GM12801 (cell line): Measurements from ENCODE around the gene FBXW5.

Experiments used
- TF ChIP-seq, protein P1 (sequence below): IDR thresholded peaks from one replicate; pipeline ENCODE4 v1.5.1; 2011; ENCODE audit warnings: control low read depth; ENCODE audit not compliant: insufficient read length; ENCODE audit errors: extremely low read depth

The FBXW5 gene

DNA sequence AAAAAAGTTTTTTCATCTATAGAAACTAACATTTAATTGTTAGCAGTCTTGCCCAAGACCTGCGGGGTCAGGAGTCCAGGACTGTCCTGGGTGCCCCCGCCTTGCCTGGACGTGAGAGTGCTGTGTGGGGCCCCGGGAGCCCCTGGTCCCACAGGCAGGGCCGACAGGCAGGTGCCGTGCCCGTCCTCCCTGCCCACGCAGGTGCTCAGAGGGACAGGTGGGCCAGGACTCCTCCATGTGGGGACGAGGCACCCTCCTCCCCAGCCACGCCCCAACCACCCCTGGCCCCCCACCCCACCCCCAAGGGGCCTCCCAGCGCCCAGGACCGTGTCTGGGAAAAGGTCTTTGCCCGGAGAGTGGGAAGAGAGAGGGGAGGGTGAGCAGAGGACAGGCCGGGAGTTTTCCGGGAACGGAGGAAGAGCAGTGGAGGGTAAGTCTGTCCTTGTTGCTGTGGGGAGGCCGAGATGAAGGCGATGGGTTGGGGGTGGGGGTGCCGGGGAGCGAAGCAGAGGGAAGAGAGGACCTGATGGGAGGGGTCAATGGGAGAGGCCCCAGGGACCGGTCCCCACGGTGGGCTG is 4.8 kb upstream of the FBXW5 start:
- TF ChIP-seq, protein P1, sequence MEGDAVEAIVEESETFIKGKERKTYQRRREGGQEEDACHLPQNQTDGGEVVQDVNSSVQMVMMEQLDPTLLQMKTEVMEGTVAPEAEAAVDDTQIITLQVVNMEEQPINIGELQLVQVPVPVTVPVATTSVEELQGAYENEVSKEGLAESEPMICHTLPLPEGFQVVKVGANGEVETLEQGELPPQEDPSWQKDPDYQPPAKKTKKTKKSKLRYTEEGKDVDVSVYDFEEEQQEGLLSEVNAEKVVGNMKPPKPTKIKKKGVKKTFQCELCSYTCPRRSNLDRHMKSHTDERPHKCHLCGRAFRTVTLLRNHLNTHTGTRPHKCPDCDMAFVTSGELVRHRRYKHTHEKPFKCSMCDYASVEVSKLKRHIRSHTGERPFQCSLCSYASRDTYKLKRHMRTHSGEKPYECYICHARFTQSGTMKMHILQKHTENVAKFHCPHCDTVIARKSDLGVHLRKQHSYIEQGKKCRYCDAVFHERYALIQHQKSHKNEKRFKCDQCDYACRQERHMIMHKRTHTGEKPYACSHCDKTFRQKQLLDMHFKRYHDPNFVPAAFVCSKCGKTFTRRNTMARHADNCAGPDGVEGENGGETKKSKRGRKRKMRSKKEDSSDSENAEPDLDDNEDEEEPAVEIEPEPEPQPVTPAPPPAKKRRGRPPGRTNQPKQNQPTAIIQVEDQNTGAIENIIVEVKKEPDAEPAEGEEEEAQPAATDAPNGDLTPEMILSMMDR, result no peak

DNA sequence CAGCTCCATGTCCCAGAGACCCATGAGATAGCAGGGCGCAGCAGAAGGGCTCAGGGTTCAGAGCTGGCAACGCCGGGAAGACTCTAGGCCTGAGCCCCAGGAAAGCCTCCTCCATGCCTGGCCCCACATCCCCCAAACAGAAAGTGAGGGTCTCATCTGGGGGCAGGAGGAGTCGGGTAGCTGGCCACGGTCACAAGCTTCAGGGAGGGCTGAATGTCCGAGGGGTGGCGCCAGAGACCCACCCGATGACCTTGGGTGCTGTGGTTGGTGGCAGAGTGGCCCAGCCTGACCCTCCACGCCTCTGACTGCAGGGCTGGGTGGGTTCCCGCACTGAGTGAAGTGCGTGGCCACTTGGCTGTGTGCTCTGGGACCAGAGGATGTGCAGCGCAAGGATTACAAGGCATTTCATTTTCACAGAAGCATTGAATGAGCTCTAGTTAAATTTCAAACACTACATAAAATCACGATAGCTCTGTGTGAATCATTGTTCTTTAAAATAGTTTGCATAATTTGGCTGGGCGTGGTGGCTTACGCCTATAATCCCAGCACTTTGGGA is 3.5 kb upstream of the FBXW5 start:
- TF ChIP-seq, protein P1, result no peak

DNA sequence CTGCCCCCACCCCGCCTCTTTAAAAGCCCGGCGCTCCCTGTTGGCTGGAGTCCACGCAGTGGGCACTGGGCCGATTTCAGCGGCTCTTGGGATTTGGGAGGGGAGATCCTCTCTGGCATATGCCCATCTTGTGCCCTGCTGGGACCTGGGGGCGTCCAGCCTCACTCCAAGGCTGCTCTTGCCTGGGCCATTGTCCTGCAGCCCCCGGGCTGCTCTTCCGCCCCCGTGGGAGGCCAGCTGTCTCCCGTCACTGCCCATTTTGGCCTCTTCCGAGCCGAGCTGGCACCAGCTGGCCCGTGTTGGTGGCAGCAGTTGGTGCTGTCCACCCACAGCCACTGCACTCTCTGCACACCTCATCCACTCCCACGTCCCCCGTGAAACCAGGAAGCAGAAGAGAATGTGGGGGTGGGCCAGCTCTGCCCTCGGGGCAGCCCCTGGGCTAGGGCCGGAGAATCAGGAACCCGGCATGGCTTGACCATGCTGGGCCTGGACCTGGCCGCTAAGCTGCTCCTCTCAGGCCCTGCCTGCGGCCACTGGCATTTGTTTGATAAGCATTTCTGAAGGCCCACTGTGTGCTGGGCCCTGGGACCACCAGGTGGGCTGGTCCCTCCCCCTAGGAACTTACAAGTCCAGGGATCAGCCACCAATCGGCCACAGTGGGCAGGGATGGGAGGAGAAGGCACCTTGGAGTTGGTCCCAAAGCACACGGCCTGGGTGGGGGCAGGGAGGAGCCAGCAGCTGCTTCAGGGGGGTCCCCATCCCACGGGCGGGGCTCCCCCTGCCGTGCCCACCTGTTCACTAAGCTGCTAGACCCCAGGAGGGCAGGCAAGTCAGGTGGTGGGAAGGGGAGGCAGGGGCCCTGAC is 2.7 kb upstream of the FBXW5 start:
- TF ChIP-seq, protein P1, result no peak

DNA sequence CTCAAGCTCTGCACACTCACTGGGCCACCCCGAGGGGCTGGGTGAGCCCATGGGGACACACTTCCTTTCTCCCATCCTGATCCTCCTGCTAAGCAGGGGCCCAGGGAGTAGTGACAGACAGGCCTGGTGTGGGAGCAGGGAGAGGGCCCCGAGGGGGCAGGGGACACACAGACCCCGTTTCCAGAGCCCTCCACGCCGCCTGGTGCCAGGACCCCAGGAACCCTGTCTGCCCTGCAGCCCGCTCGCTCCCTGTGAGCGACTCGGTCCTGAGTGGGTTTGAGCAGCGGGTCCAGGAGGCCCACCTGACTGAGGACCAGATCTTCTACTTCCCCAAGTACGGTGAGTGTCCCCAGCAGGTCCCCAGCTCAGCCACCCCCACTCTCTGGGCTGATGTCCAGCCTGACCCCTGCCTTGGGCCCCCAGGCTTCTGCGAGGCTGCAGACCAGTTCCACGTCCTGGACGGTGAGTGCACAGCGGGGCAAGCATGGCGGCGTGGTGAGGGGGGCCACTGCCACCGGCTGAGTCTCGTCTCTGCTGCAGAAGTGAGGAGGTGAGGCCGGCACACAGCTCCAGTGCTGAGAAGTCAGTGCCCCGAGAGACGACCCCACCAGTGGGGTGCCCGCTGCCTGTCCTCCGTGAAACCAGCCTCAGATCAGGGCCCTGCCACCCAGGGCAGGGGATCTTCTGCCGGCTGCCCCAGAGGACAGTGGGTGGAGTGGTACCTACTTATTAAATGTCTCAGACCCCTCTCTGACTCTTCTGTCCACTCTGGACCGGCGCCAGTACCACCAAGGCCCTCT is 1.9 kb upstream of the FBXW5 start:
- TF ChIP-seq, protein P1, result no peak

DNA sequence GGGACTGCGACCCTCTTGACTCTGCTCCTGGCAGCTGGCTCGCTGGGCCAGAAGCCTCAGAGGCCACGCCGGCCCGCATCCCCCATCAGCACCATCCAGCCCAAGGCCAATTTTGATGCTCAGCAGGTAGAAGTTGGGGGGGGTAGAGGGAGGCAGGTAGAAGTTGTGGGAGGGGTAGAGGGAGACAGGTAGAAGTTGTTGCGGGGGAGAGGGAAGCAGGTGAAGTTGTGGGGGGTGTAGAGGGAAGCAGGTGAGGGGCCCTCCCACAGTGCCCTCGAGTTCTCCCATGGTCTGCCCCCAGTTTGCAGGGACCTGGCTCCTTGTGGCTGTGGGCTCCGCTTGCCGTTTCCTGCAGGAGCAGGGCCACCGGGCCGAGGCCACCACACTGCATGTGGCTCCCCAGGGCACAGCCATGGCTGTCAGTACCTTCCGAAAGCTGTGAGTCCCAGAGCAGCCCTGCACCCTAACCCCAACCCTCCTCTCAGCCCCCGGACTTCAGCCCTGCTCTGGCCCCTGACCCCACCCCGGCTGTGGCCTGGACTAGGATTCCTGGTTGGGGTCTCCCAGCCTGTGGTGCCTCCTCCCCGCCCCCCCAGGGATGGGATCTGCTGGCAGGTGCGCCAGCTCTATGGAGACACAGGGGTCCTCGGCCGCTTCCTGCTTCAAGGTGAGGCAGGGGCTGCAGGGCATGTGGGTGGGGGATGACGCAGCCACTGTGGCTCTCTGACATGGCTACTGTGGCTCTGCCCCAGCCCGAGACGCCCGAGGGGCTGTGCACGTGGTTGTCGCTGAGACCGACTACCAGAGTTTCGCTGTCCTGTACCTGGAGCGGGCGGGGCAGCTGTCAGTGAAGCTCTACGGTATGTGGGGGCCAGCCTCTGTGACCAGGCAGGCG is 1.0 kb upstream of the FBXW5 start:
- TF ChIP-seq, protein P1, result no peak

DNA sequence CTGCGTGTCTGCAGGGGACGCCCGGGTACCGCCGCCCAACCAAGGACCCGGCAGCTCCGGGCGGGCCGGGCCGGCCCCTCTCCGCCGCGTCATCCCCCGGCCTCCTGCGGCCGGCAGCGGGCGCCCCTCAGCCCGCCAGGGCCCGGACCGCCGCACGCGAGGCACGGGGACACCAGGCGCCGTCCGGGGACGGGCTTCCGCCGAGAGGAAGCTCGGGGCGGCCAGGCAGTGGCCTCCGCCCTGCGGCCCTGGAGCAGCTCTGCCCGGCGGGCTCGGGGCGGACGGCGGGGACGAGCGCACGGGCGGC is 373 bp downstream of the FBXW5 start:
- TF ChIP-seq, protein P1, result no peak
